Left cardiac atrium (tissue), 4 donors: Measurements from ENCODE around the gene FASTK. TPM values are rescaled to one million over a fixed set of nuclear protein-coding genes. Genes with fewer than 3 reads are reported as not detected.

ENCODE experiments used
- ATAC-seq, 2 donors: fragments of 200-7000 bp; cut with Tn5 transposase; one replicate each; pipeline ENCODE4 v1.9.1; 2020; ENCODE audit warnings: mild to moderate bottlenecking in 2 of 2, moderate library complexity in 2 of 2
- DNase-seq: peaks from one replicate; pipeline ENCODE4 v3.0.0-alpha.2; 2020
- intact Hi-C, 2 donors: fragments of 100-400 bp; cut with DNase I; formaldehyde crosslinking; loops; one replicate each; pipeline versions ENCODE4 v1.14.1 to v1.15.1; 2022 to 2023
- total RNA-seq, 2 donors: library from RNA; stranded (reverse); fragmentation: NEBNext Ultra II Directional; extraction: Animal tissue kit (Norgen Biotek cat#: 25700); gene quantifications; one replicate each; pipeline ENCODE4 v1.2.1, GENCODE V29; 2021
- donor health status: DM: no; HTN: yes; CAD: no.
- donor health status: DM: no; HTN: yes; CAD: no; lungs with severe emphysema.
- donor health status: DM: yes; HTN: yes; CAD: no.
- donor health status: Dilated cardiomyopathy.

The FASTK gene
- total RNA-seq, 2 donors from 2014 or later = 62.9 to 73.2 TPM

DNA sequence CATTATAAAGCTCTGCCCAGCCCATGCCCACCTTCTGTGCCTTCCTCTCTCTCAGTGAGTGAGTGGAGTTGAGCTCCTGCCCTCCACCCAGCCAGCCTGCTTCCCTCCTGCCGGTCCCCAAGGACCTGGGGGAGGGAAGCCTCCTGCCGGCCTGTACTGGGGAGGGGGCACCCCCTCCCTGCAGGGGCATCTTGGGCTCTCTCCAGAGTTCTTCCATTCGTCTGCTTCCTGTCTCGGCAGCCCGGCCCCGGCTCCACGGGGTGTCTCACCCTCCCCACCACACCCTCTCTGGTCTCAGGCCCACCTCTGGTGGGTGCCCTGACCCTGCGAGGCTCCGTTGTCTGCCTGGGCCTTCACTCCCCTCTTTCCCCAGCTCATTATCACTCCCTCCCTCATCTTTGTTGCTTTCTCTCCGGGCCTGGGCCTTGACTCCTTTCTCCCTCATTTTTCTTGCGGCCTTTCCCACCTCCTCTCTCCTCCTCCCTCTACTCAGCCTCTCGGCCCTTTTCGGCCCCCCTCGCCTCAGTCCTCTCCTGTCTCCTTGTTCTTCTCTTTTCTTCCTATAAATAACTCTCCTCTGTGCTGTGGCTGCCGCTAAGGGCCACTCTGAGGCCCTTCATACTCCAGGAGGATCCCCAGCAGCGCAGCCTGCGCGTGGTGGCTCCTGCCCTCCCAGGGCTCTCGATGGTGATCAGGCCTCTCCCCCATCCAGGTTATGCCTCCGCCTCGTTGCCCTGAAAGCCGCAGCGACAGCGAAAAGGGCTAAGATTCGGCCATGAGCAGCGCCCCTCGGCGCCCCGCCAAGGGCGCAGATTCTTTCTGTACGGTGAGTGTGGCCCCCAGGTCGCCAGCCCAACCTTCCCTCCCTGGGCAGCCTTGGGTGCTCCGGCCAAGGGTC, 19.1 kb downstream of the FASTK start:
- DNase-seq (no peak), ATAC-seq (no peak)
- intact Hi-C loops = loop anchor here in 1 of 2 donors (2.0 kb wide), 1 partner anchor 23 kb away; no protein-coding TSS in a partner anchor

DNA sequence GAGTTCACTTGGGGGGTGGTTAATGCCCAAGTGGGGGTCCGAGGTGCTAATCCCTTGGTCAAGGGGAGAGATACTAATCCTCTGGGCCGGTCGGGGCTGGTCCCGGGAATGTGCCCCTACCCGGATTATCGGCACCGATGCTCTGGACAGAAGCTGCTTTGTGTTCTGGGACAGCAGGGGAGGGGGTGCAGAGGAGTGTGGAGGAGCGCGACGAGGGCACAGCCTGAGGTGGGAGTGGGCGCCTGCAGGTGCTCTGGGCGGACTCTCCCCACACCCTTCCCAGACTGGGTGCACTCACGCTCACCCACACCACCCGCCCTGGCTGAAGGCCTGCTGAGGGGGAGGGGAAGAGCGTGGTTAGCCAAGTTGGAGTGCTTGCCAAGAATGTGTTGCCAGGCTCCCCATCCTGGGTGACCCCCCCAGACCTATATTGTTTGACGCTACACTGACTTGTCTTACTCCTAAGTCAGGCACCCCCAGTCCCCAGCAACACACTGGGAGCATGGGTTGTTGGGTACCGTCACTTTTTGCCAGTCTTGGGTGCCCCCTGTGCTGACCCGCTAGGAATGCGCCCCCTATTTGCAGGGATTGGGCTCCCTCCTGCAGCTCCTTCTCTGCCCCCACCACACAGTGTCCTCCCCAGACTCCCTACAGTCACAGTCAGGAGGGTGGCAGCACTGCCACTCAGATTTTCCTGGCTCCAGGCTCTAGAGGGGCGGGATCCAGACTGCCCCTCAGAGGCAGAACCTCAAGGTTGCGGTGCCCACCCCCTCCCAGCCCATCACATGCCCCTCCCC, 20.0 kb downstream of the FASTK start:
- no peak for ATAC-seq
- intact Hi-C loops = loop anchor here in 1 of 2 donors (2.0 kb wide), 1 partner anchor 24 kb away; no protein-coding TSS in a partner anchor

DNA sequence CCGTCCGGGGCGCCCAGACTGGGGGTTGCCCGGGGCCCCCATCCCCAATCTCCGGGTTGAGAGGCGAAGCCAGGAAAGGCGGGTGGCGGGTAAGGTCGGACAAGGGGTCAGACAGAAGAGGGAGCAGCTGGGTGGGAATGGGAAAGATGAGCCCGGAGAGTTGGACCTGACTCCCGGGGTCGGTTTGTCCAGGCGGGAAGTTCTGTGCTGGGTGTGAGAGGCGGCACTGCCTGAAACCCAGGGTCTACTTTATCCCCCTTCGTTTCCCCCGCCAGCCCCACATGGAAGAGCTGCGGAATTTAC, 20.5 kb downstream of the FASTK start:
- DNase-seq (no peak), ATAC-seq (no peak)
- intact Hi-C loops = loop anchor here in 1 of 2 donors (2.0 kb wide), 1 partner anchor 25 kb away; no protein-coding TSS in a partner anchor

More for the DNA sequence above, 20.0 kb downstream of the FASTK start:
- DNase-seq = no peak

DNA sequence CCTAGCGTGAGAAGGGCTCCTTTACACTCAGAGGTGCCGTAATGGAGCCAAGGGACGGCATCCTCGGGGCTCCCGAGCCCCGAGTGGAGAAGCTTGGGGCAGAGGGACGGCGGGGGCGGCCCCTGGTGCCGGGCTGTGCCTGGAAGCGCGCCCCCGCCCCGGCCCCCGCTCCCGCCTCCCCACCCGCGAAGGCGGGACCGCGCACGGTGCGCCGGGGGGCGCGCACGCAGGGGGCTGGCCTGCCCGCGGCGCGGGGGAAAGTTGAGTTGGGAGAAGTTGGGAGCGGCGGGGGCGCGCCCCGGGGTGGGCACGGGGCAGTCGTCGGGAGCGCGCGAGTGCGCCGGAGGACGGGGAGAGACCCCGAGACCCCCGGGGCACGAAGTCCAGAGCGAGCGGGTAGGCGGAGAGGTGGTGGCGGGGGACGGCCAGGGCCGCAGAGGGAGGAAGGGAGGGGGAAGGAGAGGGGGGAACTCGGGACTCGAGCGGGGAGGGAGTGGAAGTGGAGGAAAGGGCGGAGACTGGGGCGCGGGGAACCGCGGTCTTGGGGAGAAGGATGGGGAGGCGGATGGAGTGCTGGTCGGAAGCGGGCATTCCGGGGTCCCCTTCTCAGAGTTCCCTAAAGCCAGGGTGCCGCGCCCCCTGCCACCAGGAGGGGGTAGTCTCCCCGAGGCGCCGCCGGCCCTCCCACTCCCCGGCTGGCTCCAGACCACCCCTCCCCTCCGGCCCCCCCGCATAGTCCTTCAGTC, 21.1 kb downstream of the FASTK start, which contains the start of gene SLC4A2:
SLC4A2 (plus strand) TSS at position 223 of the 746 bp plus-strand sequence. CDS start 2,399 bp downstream, outside the sequence.
- ATAC-seq (peak; percentile 65 to 74), DNase-seq (peak; percentile 84)
- intact Hi-C loops = loop anchor here in 1 of 2 donors (2.0 to 10.0 kb wide), 3 partner anchors 25 to 165 kb away; partner anchors contain the start of genes ABCB8 and ABCF2

DNA sequence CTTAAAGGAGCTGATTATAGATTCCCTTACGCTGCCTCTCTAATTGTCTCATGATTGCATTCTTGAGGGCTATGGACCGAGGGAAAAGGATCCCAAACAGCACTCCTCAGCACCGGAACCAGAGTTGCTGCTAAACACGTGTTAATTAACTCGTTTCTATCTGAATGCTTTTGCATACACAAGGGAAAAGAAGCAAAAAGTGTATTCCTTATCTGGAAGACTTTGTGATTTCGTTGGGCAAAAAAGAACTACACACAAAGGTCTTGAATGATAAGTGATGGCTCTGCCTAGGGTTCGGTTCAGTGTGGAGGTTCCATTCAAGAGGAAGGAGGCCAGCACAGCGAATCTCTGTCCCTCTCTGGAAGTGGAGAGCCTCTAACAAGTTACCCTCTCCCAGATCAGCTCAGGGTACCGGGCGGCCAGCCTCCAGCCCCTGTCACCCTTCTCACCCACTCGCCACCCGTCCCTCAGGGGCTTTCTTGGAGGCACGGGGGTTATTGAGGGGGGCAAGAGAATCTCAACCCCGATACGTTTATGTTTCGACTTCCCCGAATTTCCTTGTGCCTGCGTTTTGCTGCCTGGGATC, 21.7 kb downstream of the FASTK start:
- intact Hi-C loops = loop anchor here in 1 of 2 donors (2.0 to 10.0 kb wide), 2 partner anchors 30 to 166 kb away; partner anchors contain the start of genes ABCB8 and ABCF2
- DNase-seq = no peak
- ATAC-seq = no peak

DNA sequence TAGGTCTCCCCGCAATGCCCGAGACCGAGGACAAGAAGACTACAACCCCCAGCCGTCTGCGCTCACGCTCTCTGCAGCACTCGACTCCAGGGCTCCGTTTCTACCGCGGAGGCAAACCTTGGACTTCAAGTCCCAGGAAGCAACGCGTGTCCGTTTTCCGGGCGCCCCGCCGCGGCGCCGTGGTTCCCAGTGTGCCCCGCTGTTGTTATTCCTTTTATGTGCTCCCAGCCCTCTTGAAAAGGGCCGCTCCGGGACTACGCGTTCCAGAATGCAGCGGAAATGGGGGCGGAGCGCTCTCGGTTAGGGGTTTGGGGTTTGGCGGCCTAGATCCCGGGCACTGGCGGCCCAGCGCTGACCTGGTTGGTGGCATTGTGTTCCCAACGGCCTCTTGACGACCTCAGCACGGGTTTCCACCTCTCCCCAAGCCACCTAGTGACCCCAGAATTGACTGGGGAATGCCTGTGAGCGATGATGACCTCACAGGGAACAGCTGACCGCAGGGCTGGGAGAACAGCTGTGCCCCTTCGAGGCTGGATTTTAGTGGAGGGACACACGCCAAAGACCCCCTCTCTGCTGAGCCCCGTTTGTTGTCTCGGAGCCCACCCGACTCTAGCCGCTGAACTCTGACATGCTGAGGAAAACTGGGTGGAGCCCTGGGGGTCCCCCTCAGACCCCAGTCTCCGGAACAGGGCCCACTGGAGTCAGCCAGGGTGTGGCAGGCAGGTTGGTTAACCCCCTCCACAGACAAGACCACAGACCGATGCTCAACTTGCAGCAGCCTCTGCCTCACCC, 22.4 kb downstream of the FASTK start:
- intact Hi-C loops = loop anchor here in 1 of 2 donors (2.0 to 10.0 kb wide), 2 partner anchors 29 to 167 kb away; partner anchors contain the start of genes ABCB8 and ABCF2
- peak; percentile 89 to 90 for ATAC-seq
- peak; percentile 99 for DNase-seq

DNA sequence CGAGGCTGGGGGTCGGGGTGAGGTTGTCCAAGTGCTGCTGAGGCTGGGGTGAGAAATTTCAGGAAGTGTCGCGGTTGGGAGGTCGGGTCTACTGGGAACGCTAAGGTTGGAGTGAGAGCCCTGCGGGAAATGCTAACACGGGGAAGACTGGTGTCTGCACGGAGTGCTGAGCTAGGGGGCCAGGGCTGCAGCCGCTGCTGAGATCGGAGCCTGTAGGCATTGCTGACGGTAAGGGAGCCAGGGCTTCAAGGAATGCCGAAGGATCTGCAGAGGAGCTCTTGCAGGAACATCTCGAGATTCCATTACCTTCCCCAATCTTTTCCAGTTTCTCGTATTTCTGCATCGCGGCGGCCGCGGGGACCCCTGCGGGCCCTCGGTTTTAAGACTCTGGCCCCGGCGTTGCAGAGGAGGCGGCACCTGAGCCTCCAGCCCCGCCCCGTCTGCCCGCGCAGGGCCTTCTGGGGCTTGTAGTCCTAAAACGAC, 23.1 kb downstream of the FASTK start, which contains the start of gene CDK5:
CDK5 (minus strand) TSS at position 392 of the 483 bp plus-strand sequence; CDS start at position 343, 49 bp downstream.
- ATAC-seq = peak in 1 of 2 donors; percentile 0
- DNase-seq = no peak
- intact Hi-C loops = loop anchor here in 1 of 2 donors (10.0 kb wide), 1 partner anchor 167 kb away; the partner anchor contains the start of gene ABCF2

DNA sequence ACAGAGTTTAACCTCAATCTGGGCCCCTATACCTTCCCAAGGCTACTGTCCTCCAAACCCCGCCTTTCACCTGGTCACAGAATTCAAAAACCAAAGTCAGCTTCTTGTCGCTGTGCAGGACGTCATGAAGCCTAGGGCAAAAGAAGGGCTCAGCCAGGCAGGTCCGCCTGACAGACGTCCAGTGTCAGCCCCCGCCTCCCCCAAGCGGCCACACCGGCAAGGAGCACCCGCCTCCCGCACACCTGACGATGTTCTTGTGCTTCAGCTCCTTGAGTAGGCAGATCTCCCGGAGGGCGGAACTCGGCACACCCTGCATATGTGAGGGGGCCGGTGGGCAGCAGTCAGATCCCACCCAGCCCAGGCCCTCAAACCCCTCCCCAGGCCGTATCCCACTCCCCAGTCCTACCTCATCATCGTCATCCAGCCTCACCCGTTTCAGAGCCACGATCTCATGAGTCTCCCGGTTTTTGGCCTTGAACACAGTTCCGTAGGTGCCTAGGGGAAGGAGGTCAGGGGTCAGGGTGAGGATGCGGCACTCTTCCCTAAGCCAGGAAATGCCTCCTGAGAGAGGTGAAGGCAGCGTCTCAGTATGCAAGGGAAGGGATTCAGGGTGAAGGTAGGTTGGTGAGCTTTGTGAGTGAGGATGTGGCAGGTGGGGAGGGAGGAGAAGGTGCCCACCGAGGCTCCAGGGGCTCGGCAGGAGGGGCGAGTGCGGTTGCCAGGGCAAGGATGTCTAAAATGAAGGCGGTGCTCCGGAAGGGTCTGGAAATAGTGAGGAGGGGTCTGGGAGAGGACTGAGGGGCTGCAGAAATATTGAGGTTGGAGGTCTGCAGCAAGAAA, 23.7 kb downstream of the FASTK start:
- ATAC-seq (no peak), DNase-seq (no peak)
- intact Hi-C loops = loop anchor here in 1 of 2 donors (10.0 kb wide), 1 partner anchor 168 kb away; the partner anchor contains the start of gene ABCF2

DNA sequence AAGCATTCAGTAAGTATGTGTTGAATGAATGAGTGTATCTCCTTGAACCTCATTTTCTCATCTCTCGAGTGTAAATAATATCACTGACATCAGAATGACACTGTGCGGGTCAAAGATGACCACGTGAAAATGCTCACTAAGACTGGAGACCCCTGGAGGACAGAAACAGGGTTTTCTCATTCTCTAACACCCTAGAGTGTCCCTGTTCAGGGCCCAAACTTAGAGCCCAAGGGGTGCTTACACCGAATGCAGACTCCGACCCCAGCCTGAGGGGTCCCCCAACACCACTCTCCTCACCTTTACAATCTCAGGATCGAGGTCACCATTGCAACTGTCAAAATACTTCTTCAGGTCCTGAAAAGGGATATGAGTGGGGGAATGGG, 24.3 kb downstream of the FASTK start:
- intact Hi-C loops = loop anchor here in 1 of 2 donors (10.0 kb wide), 1 partner anchor 169 kb away; the partner anchor contains the start of gene ABCF2
- ATAC-seq = no peak
- DNase-seq = no peak

DNA sequence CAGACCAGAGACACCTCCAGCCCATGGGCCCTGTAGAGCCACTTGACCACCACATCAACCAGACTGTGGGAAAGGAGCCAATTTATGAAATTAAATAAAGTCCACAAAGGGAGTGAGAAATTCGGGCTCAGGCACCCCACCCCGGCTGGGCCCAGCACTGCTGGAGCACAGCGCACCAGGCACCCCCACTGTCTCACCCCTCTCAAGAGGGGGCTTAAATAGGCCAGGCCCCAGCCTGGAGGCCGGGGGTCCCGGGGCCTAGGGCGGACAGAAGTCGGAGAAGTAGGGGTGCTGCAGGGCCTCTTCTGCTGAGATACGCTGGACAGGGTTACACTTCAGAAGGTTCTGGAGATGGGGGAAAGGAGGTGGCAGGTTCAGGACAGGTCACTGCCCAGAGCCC, 26.9 kb downstream of the FASTK start:
- DNase-seq = no peak
- ATAC-seq = no peak
- intact Hi-C loops = loop anchor here in 1 of 2 donors (10.0 kb wide), 1 partner anchor 171 kb away; the partner anchor contains the start of gene ABCF2

DNA sequence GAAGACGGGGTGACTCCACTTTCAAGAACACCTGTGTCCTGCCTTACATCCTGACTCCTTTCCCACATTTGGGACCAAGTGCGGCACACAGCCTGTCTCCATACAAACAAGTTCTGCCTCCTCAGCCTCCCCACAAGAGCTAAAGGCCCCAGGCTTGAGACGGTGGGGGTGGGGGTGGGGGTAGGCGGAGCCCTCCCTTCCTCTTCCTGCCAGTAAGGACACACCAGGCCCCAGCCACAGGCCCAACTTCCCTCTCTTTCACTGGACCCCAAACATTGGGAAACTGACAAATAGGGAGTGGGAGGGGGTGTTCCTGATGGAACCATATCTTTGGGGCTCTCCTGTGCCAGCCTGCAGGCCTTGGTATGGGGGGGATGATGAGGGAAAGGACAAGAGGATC, 27.5 kb downstream of the FASTK start:
- DNase-seq (no peak), ATAC-seq (no peak)
- intact Hi-C loops = loop anchor here in 1 of 2 donors (10.0 kb wide), 1 partner anchor 172 kb away; the partner anchor contains the start of gene ABCF2

DNA sequence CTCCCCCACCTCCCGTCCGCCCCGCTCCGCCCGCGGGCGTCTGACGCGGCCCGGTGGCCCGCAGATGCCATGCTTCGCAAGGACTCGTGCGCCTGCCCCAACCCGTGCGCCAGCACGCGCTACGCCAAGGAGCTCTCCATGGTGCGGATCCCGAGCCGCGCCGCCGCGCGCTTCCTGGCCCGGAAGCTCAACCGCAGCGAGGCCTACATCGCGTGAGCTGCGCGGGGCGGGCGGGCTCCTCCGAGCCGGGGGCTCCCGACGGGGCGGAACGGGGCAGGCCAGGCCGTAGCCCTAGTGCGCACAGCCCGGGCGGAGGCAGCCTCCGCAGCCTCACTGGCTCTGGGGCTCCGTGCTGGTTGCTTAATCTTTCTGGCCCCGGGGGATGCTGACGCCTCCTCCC, 29.5 kb downstream of the FASTK start:
- peak; percentile 66 for DNase-seq
- intact Hi-C loops = loop anchor here in 1 of 2 donors (10.0 kb wide), 1 partner anchor 174 kb away; the partner anchor contains the start of gene ABCF2
- peak; percentile 54 to 88 for ATAC-seq

DNA sequence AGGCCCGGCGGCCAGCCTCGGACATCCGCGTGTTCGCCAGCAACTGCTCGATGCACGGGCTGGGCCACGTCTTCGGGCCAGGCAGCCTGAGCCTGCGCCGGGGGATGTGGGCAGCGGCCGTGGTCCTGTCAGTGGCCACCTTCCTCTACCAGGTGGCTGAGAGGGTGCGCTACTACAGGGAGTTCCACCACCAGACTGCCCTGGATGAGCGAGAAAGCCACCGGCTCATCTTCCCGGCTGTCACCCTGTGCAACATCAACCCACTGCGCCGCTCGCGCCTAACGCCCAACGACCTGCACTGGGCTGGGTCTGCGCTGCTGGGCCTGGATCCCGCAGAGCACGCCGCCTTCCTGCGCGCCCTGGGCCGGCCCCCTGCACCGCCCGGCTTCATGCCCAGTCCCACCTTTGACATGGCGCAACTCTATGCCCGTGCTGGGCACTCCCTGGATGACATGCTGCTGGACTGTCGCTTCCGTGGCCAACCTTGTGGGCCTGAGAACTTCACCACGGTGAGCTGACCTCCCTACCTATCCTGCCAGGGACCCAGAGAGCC, 31.6 kb downstream of the FASTK start:
- ATAC-seq = no peak
- intact Hi-C loops = no loop called here
- DNase-seq = no peak

DNA sequence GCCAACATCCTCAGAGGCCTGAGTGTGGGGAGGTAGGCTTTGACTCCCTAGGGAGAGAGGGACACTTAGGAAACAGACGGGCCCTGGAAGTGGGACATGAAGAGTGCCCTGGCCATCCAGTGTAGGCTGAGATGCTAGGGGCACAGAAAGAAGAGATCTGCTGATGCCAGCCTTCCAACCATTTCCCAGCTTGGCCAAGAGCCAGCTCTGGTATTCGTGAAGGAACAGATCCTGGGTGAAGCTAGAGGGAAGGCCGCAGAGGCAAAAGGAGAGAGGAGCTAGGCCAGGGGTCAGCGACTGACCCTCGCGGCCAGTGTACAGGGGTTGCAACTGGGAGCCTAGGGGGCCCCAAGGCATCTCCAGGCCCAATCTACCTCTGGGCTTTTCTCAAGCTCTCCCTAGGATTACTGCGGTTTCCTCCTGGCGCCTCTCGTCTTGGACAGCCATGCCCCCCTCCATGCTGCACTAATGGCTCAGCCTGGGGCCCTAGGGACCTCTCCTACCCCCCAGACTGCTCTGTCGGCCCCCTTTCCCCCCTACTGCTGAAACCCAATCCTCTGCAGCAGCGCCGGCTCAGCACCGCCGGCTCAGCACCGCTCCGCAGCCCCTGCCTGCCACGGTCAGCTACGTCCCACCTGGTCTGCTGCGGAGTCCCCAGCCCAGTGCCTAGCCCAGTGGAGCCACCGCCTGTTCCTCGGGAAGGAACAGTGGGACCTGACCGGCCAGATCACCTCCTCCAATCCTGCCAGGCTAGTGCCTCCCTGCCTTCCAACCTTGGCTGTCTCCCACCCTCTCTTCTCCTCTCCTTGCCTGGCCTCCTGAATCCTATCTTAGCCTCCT, 32.4 kb downstream of the FASTK start, which contains the start of gene ASIC3:
ASIC3 (plus strand) TSS at position 556 of the 840 bp plus-strand sequence. CDS start 355 bp downstream, outside the sequence.
- DNase-seq (no peak), ATAC-seq (no peak)
- intact Hi-C loops = no loop called here
